GM18858 (cell line): ENCODE results near the gene PAK1.
A peak's percentile ranks its signal among the peaks of the same experiment; 100 is the strongest.

Source experiments
- ATAC-seq: cut with Tn5 transposase; IDR thresholded peaks from one replicate; pipeline ENCODE4 v1.9.1; 2021; ENCODE audit not compliant: unreplicated experiment

PAK1 gene

GRCh38 chr11:77475206-77475605, 1.3 kb upstream of the PAK1 start:
- ATAC-seq: no peak

GRCh38 chr11:77474684-77475060, 778 bp upstream of the PAK1 start:
- no peak for ATAC-seq

GRCh38 chr11:77472991-77473800, 698 bp downstream of the PAK1 start:
- no peak for ATAC-seq

- ATAC-seq: no peak
Measured at GRCh38 chr11:77471558-77472193, 2.2 kb downstream of the PAK1 start.

- ATAC-seq: no peak
Measured at GRCh38 chr11:77470971-77471370, 2.9 kb downstream of the PAK1 start.

- ATAC-seq: peak; percentile 34
Measured at GRCh38 chr11:77470504-77470903, 3.4 kb downstream of the PAK1 start.

- no peak for ATAC-seq
Measured at GRCh38 chr11:77468527-77468926, 5.4 kb downstream of the PAK1 start.

GRCh38 chr11:77467993-77468392, 5.9 kb downstream of the PAK1 start:
- no peak for ATAC-seq

- no peak for ATAC-seq
Measured at GRCh38 chr11:77467233-77467632, 6.7 kb downstream of the PAK1 start.

GRCh38 chr11:77457340-77457739, 16.6 kb downstream of the PAK1 start:
- ATAC-seq: peak; percentile 19

GRCh38 chr11:77455740-77456139, 18.2 kb downstream of the PAK1 start:
- ATAC-seq: no peak

GRCh38 chr11:77454867-77455655, 18.8 kb downstream of the PAK1 start:
- ATAC-seq: no peak

GRCh38 chr11:77450227-77450626, 23.7 kb downstream of the PAK1 start:
- ATAC-seq: no peak

- no peak for ATAC-seq
Measured at GRCh38 chr11:77449784-77450183, 24.1 kb downstream of the PAK1 start.

GRCh38 chr11:77449060-77449521, 24.8 kb downstream of the PAK1 start:
- ATAC-seq: peak; percentile 59

GRCh38 chr11:77448269-77448668, 25.6 kb downstream of the PAK1 start:
- no peak for ATAC-seq

- no peak for ATAC-seq
Measured at GRCh38 chr11:77446911-77447629, 26.8 kb downstream of the PAK1 start.

GRCh38 chr11:77444261-77444660, 29.6 kb downstream of the PAK1 start:
- no peak for ATAC-seq

- ATAC-seq: no peak
Measured at GRCh38 chr11:77442394-77443053, 31.4 kb downstream of the PAK1 start.

- no peak for ATAC-seq
Measured at GRCh38 chr11:77441426-77441825, 32.5 kb downstream of the PAK1 start.

GRCh38 chr11:77440678-77441077, 33.2 kb downstream of the PAK1 start:
- ATAC-seq: no peak
